ENCODE measurements around the gene CDK19. TPM values are rescaled to one million over a fixed set of nuclear protein-coding genes. Genes with fewer than 3 reads are reported as not detected.

Gene CDK19
- total RNA-seq, 1 experiment from 2014 or later, result 18.1 TPM

- DNase-seq, result no peak
Observed at GRCh38 chr6:110786696-110787095, 28.6 kb downstream of the CDK19 start.

DNA sequence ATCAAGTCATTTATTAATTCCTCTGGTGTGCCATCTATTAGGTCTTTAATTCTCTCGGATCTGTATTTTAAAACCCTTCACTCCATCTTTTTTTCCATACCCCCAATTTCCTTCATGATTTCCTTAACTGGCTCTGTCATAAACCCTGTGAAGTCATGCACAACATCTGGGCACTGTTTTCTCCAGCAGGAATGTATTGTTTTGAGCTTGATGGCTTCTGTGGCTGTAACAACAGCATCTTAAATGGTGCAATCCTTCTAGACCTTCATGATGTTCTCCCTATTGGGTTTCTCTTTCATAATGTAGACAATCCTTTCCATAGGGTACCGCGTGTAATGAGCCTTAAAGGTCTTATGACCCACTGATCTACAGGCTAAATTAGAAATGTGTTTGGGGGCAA lies 29.0 kb downstream of the CDK19 start:
- Histone ChIP-seq H2AFZ (ENCODE audit: low read length) (no peak overlapping the region), H3K4me1 (ENCODE audit: low read length) (no peaks in the 10 kb centered on the region), H3K4me3 (ENCODE audit: low read length) (no peak overlapping the region), H3K9me2 (replicated peaks; ENCODE audit: insufficient read depth, low read length) (no peaks in the 10 kb centered on the region), H3K9ac (ENCODE audit: low read length) (no peak overlapping the region), H3K27me3 (ENCODE audit: low read length) (no peaks in the 10 kb centered on the region), H4K20me1 (ENCODE audit: insufficient read depth, low read depth, low read length) (0 out of 2 replicates have a peak, but pooled peaks cover 5% of the 10 kb centered on the region), H3K79me2 (ENCODE audit: low read length) (no peaks in the 10 kb centered on the region), H3K4me2 (ENCODE audit: low read depth, low read length, poor library complexity, severe bottlenecking) (no peak overlapping the region), H3K36me3 (ENCODE audit: insufficient read depth, low read length) (no peaks in the 10 kb centered on the region), H3K9me3 (ENCODE audit: low read length) (peaks cover 9% of the 10 kb centered on the region), H3K27ac (ENCODE audit: low read length) (no peak overlapping the region)
- DNase-seq, result no peak

More at GRCh38 chr6:110786696-110787095, 28.6 kb downstream of the CDK19 start:
- peaks cover 9% of the 10 kb centered on the region for H3K9me3 ChIP-seq (ENCODE audit: low read length)
- no peaks in the 10 kb centered on the region for H3K27me3 ChIP-seq (ENCODE audit: low read length)
- no peaks in the 10 kb centered on the region for H3K36me3 ChIP-seq (ENCODE audit: insufficient read depth, low read length)
- H2AFZ ChIP-seq (ENCODE audit: low read length), result no peak overlapping the region
- no peaks in the 10 kb centered on the region for H3K79me2 ChIP-seq (ENCODE audit: low read length)
- H3K9ac ChIP-seq (ENCODE audit: low read length), result no peak overlapping the region
- no peaks in the 10 kb centered on the region for H3K4me1 ChIP-seq (ENCODE audit: low read length)
- H3K27ac ChIP-seq (ENCODE audit: low read length), result no peak overlapping the region
- no peaks in the 10 kb centered on the region for H3K9me2 ChIP-seq (replicated peaks; ENCODE audit: insufficient read depth, low read length)
- H3K4me3 ChIP-seq (ENCODE audit: low read length), result no peak overlapping the region
- no peak overlapping the region for H3K4me2 ChIP-seq (ENCODE audit: low read depth, low read length, poor library complexity, severe bottlenecking)
- H4K20me1 ChIP-seq (ENCODE audit: insufficient read depth, low read depth, low read length), result 0 out of 2 replicates have a peak, but pooled peaks cover 5% of the 10 kb centered on the region

DNA sequence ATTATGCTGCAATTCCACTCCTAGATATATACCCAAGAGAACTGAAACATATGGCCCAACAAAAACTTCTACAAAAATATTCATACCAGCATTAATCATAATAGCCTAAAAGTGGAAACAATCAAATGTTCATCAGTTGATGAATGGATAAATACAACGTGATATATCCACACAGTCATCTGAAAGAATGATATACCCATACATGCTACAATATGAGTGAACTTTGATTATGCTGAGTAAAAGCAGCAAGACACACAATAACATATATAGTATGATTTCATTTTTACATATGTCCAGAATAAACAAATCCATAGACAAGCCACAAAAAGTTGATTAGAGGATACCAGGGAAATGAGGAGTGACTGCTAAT lies 30.7 kb downstream of the CDK19 start:
- H2AFZ ChIP-seq (ENCODE audit: low read length), result no peak overlapping the region
- H3K36me3 ChIP-seq (ENCODE audit: insufficient read depth, low read length), result no peaks in the 10 kb centered on the region
- 0 out of 2 replicates have a peak, but pooled peaks cover 5% of the 10 kb centered on the region for H4K20me1 ChIP-seq (ENCODE audit: insufficient read depth, low read depth, low read length)
- no peak overlapping the region for H3K4me2 ChIP-seq (ENCODE audit: low read depth, low read length, poor library complexity, severe bottlenecking)
- H3K9me3 ChIP-seq (ENCODE audit: low read length), result peaks cover 9% of the 10 kb centered on the region
- H3K4me1 ChIP-seq (ENCODE audit: low read length), result no peaks in the 10 kb centered on the region
- H3K9me2 ChIP-seq (replicated peaks; ENCODE audit: insufficient read depth, low read length), result no peaks in the 10 kb centered on the region
- DNase-seq, result no peak
- no peaks in the 10 kb centered on the region for H3K79me2 ChIP-seq (ENCODE audit: low read length)
- H3K27me3 ChIP-seq (ENCODE audit: low read length), result no peaks in the 10 kb centered on the region
- H3K27ac ChIP-seq (ENCODE audit: low read length), result no peak overlapping the region
- H3K9ac ChIP-seq (ENCODE audit: low read length), result no peak overlapping the region
- H3K4me3 ChIP-seq (ENCODE audit: low read length), result no peak overlapping the region

DNA sequence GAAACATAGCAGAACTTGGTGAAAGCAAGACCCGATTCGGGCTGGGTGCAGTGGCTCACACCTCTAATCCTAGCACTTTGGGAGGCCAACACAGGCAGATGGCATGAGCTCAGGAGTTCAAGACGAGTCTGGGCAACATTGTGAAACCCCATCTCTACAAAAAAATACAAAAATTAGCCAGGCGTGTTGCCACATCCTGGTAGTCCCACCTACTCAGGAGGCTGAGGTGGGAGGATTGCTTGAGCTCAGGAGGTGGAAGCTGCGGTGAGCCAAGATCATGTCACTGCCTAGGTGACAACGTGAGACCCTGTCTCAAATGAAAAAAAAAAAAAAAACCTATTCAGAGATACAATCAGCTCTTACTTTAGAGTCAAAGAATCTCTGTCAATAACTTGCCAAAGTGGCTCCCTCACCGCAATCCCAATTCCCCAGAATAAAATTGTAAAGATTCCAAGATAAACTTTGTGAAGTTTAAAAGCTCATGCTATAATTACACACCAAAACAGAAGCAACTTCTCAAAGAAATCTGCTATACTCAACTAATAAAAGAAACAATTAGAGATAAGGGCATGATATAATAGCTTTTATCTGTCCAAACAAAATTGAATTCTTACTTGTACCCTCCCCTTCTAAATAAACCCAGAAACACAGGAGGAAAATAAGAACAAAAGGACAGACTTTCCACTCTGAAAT lies 33.6 kb downstream of the CDK19 start:
- no peak overlapping the region for H3K9ac ChIP-seq (ENCODE audit: low read length)
- H3K79me2 ChIP-seq (ENCODE audit: low read length), result no peaks in the 10 kb centered on the region
- no peaks in the 10 kb centered on the region for H3K36me3 ChIP-seq (ENCODE audit: insufficient read depth, low read length)

DNA sequence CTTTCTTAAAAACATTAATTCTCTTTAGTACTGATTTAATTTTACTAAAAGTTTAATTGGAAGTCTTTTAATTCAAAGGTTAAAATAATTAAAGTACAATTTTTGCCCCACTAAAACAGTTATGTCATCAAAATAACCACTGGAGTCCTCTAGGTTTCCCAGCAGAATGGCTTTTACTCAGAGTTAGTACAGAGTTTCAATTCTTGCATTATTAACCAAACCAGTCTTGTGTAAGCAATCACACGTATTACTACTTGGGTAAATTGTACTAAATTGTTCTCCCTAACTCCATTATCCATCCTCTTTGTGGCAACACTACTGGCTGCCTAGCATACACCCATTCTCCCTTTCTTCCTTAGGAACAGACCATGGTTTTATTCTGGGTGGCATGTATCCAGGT lies 36.9 kb downstream of the CDK19 start:
- 0 out of 2 replicates have a peak, but pooled peaks cover 5% of the 10 kb centered on the region for H4K20me1 ChIP-seq (ENCODE audit: insufficient read depth, low read depth, low read length)
- H3K4me1 ChIP-seq (ENCODE audit: low read length), result no peaks in the 10 kb centered on the region
- H3K27me3 ChIP-seq (ENCODE audit: low read length), result no peaks in the 10 kb centered on the region
- no peak overlapping the region for H3K4me3 ChIP-seq (ENCODE audit: low read length)
- H3K4me2 ChIP-seq (ENCODE audit: low read depth, low read length, poor library complexity, severe bottlenecking), result no peak overlapping the region
- H3K9me3 ChIP-seq (ENCODE audit: low read length), result no peaks in the 10 kb centered on the region
- no peak overlapping the region for H2AFZ ChIP-seq (ENCODE audit: low read length)
- DNase-seq, result no peak
- H3K9ac ChIP-seq (ENCODE audit: low read length), result no peak overlapping the region
- no peaks in the 10 kb centered on the region for H3K79me2 ChIP-seq (ENCODE audit: low read length)
- no peaks in the 10 kb centered on the region for H3K36me3 ChIP-seq (ENCODE audit: insufficient read depth, low read length)
- H3K27ac ChIP-seq (ENCODE audit: low read length), result no peak overlapping the region
- peaks cover 5% of the 10 kb centered on the region for H3K9me2 ChIP-seq (replicated peaks; ENCODE audit: insufficient read depth, low read length)

More for the DNA sequence above, 33.6 kb downstream of the CDK19 start:
- Histone ChIP-seq H3K4me1 (ENCODE audit: low read length) (no peaks in the 10 kb centered on the region), H2AFZ (ENCODE audit: low read length) (no peak overlapping the region), H4K20me1 (ENCODE audit: insufficient read depth, low read depth, low read length) (0 out of 2 replicates have a peak, but pooled peaks cover 5% of the 10 kb centered on the region), H3K9me2 (replicated peaks; ENCODE audit: insufficient read depth, low read length) (peaks cover 5% of the 10 kb centered on the region), H3K9me3 (ENCODE audit: low read length) (no peaks in the 10 kb centered on the region), H3K4me2 (ENCODE audit: low read depth, low read length, poor library complexity, severe bottlenecking) (no peak overlapping the region), H3K27me3 (ENCODE audit: low read length) (no peaks in the 10 kb centered on the region), H3K4me3 (ENCODE audit: low read length) (no peak overlapping the region), H3K27ac (ENCODE audit: low read length) (no peak overlapping the region)
- DNase-seq, result no peak

GRCh38 chr6:110777636-110778035 lies 37.6 kb downstream of the CDK19 start:
- H3K4me1 ChIP-seq (ENCODE audit: low read length), result no peaks in the 10 kb centered on the region
- no peak for DNase-seq
- H2AFZ ChIP-seq (ENCODE audit: low read length), result no peak overlapping the region
- no peak overlapping the region for H3K4me2 ChIP-seq (ENCODE audit: low read depth, low read length, poor library complexity, severe bottlenecking)
- no peaks in the 10 kb centered on the region for H3K36me3 ChIP-seq (ENCODE audit: insufficient read depth, low read length)
- H3K9me2 ChIP-seq (replicated peaks; ENCODE audit: insufficient read depth, low read length), result peaks cover 5% of the 10 kb centered on the region
- H3K4me3 ChIP-seq (ENCODE audit: low read length), result no peak overlapping the region
- no peak overlapping the region for H3K9ac ChIP-seq (ENCODE audit: low read length)
- H4K20me1 ChIP-seq (ENCODE audit: insufficient read depth, low read depth, low read length), result 0 out of 2 replicates have a peak, but pooled peaks cover 5% of the 10 kb centered on the region
- no peaks in the 10 kb centered on the region for H3K27me3 ChIP-seq (ENCODE audit: low read length)
- no peak overlapping the region for H3K27ac ChIP-seq (ENCODE audit: low read length)
- H3K79me2 ChIP-seq (ENCODE audit: low read length), result no peaks in the 10 kb centered on the region
- H3K9me3 ChIP-seq (ENCODE audit: low read length), result no peaks in the 10 kb centered on the region

- Histone ChIP-seq H3K79me2 (ENCODE audit: low read length) (no peaks in the 10 kb centered on the region), H3K27ac (ENCODE audit: low read length) (no peak overlapping the region), H3K4me2 (ENCODE audit: low read depth, low read length, poor library complexity, severe bottlenecking) (no peak overlapping the region), H3K36me3 (ENCODE audit: insufficient read depth, low read length) (no peaks in the 10 kb centered on the region), H3K4me3 (ENCODE audit: low read length) (no peak overlapping the region), H2AFZ (ENCODE audit: low read length) (no peak overlapping the region), H3K9me3 (ENCODE audit: low read length) (no peaks in the 10 kb centered on the region), H3K9ac (ENCODE audit: low read length) (no peak overlapping the region), H3K27me3 (ENCODE audit: low read length) (no peaks in the 10 kb centered on the region), H3K4me1 (ENCODE audit: low read length) (no peaks in the 10 kb centered on the region), H4K20me1 (ENCODE audit: insufficient read depth, low read depth, low read length) (no peaks in the 10 kb centered on the region), H3K9me2 (replicated peaks; ENCODE audit: insufficient read depth, low read length) (peaks cover 5% of the 10 kb centered on the region)
- DNase-seq, result no peak
Observed at GRCh38 chr6:110776413-110776812, 38.9 kb downstream of the CDK19 start.

GRCh38 chr6:110769923-110770322 lies 45.3 kb downstream of the CDK19 start:
- H4K20me1 ChIP-seq (ENCODE audit: insufficient read depth, low read depth, low read length), result no peaks in the 10 kb centered on the region
- no peaks in the 10 kb centered on the region for H3K79me2 ChIP-seq (ENCODE audit: low read length)
- no peaks in the 10 kb centered on the region for H3K9me3 ChIP-seq (ENCODE audit: low read length)
- no peaks in the 10 kb centered on the region for H3K4me1 ChIP-seq (ENCODE audit: low read length)
- H3K27me3 ChIP-seq (ENCODE audit: low read length), result no peaks in the 10 kb centered on the region
- H3K36me3 ChIP-seq (ENCODE audit: insufficient read depth, low read length), result no peaks in the 10 kb centered on the region
- H3K27ac ChIP-seq (ENCODE audit: low read length), result no peak overlapping the region
- no peak overlapping the region for H2AFZ ChIP-seq (ENCODE audit: low read length)
- no peak overlapping the region for H3K9ac ChIP-seq (ENCODE audit: low read length)
- H3K4me3 ChIP-seq (ENCODE audit: low read length), result no peak overlapping the region
- no peaks in the 10 kb centered on the region for H3K9me2 ChIP-seq (replicated peaks; ENCODE audit: insufficient read depth, low read length)
- H3K4me2 ChIP-seq (ENCODE audit: low read depth, low read length, poor library complexity, severe bottlenecking), result no peak overlapping the region
- DNase-seq, result peak; percentile 42
